Activated CD8-positive, alpha-beta memory T cell treated with anti-CD3 and anti-CD28 coated beads, Interleukin-2, amount 50 U/mL, for 1 hour (primary cell): ENCODE data around the gene NBEAL2.

Experiments
- DNase-seq: peaks from one replicate; pipeline ENCODE4 v3.0.0-alpha.2; 2020; ENCODE audit errors: extremely low read depth

Gene NBEAL2

GRCh38 chr3:46978985-46979944 is at the start of gene NBEAL2:
Gene NBEAL2, plus strand, starts transcription at chr3:46979666. Its CDS starts 196 bp downstream, at chr3:46979862.
- DNase-seq: peak; percentile 95

- no peak for DNase-seq
Measured at GRCh38 chr3:46930166-46930944, 49.1 kb upstream of the NBEAL2 start.

- DNase-seq: no peak
Measured at GRCh38 chr3:46930945-46931403, 48.5 kb upstream of the NBEAL2 start.

GRCh38 chr3:46931631-46932331 is 47.7 kb upstream of the NBEAL2 start:
- no peak for DNase-seq

GRCh38 chr3:46932455-46933225 is 46.8 kb upstream of the NBEAL2 start:
- no peak for DNase-seq

- DNase-seq: no peak
Measured at GRCh38 chr3:46933261-46933660, 46.2 kb upstream of the NBEAL2 start.

GRCh38 chr3:46934072-46934471 is 45.4 kb upstream of the NBEAL2 start:
- DNase-seq: no peak

- no peak for DNase-seq
Measured at GRCh38 chr3:46934498-46935167, 44.8 kb upstream of the NBEAL2 start.

- DNase-seq: no peak
Measured at GRCh38 chr3:46935168-46935858, 44.2 kb upstream of the NBEAL2 start.

- DNase-seq: no peak
Measured at GRCh38 chr3:46935989-46936558, 43.4 kb upstream of the NBEAL2 start.

- DNase-seq: no peak
Measured at GRCh38 chr3:46936733-46937250, 42.7 kb upstream of the NBEAL2 start.

GRCh38 chr3:46938118-46938517 is 41.3 kb upstream of the NBEAL2 start:
- no peak for DNase-seq

- no peak for DNase-seq
Measured at GRCh38 chr3:46939578-46940445, 39.7 kb upstream of the NBEAL2 start.

GRCh38 chr3:46942076-46942475 is 37.4 kb upstream of the NBEAL2 start:
- no peak for DNase-seq

GRCh38 chr3:46942481-46943236 is 36.8 kb upstream of the NBEAL2 start:
- DNase-seq: no peak

GRCh38 chr3:46943237-46944187 is 36.0 kb upstream of the NBEAL2 start:
- DNase-seq: no peak

GRCh38 chr3:46944191-46944590 is 35.3 kb upstream of the NBEAL2 start:
- no peak for DNase-seq
